ENCODE measurements around the gene ALDH7A1.

ALDH7A1 gene

DNA sequence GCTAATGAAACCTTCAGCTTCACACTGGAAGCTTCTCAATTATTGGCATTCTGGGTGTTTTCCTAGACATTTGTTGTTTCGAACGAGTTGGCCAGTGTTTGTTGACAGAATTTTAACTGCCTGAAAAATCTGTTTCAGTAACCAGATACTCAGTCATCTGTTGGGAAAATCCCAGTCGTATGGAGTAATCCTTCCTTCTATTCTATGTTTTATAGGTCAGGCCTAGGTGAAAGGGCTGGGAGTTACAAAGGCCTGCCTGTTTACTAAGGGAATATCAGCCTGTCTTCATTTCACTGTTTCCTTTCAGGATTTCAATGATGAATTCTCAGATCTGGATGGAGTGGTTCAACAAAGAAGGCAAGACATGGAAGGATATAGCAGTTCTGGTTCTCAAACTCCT, 111.9 kb downstream of the ALDH7A1 start:
- no peak overlapping the region for H3K4me3 ChIP-seq (ENCODE audit: low read depth, low read length)
- ChIA-PET CTCF (interaction anchor here (0.7 to 3.8 kb wide), 3 partner anchors 17 to 129 kb away, joined by 3 to 17 read pairs (median 3); no protein-coding TSS in a partner anchor), POLR2A (no interaction called here)
- no peak for DNase-seq (ENCODE audit: low read depth, low spot score)
- no peak for TF ChIP-seq CTCF (IDR thresholded peaks at IDR 0.05; ENCODE audit: insufficient read depth, low read length, missing control alignments)

DNA sequence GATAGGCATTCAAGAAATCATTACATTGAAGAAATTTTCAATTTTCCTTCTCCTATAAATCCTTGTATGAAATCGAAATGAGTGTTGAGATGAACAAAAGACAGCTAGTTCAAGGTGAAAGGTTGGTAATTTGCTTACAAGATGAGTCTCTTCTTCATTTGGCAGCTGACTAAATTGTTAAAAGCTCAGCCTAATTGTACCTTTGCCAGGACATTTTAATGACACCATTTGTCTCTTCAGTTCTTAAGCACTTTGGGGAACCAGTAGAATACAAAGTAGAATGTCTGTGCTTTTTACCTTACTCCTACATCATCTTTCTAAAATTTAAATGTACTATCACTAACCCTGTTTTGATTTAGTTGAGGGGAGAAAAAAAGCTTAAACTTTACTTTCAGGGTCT, 112.4 kb downstream of the ALDH7A1 start:
- ChIA-PET POLR2A (no interaction called here), CTCF (interaction anchor here (0.7 to 3.8 kb wide), 3 partner anchors 18 to 128 kb away, joined by 3 to 17 read pairs (median 3); no protein-coding TSS in a partner anchor)

DNA sequence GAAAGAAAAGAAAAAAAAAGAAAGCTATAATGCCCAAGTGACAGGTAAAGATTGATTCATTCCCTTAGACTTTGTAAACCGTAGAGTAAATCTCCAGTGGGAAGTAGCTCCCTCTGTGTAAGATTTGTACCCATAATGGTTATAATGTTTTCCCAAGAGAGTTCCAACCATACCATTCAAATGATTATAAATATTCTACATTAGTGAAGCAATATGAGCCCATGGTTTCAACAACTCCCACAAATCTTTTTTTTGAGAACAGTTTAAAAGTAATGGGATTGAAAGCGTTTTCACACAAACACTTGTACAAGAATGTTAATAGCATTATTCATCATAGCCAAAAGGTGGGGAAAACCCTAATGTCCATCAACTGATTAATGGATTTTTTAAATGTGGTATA, 113.8 kb downstream of the ALDH7A1 start:
- TF ChIP-seq CTCF (IDR thresholded peaks at IDR 0.05; ENCODE audit: insufficient read depth, low read length, missing control alignments) = no peak
- peak; percentile 53 for DNase-seq (ENCODE audit: low read depth, low spot score)
- ChIA-PET CTCF (interaction anchor here (2.4 kb wide), 1 partner anchor 19 kb away, joined by 7 read pairs; no protein-coding TSS in a partner anchor), POLR2A (interaction anchor here (0.6 kb wide), 1 partner anchor 97 kb away, joined by 3 read pairs; no protein-coding TSS in a partner anchor)
- H3K4me3 ChIP-seq (ENCODE audit: low read depth, low read length) = no peak overlapping the region

More for the DNA sequence above, 112.4 kb downstream of the ALDH7A1 start:
- no peak for TF ChIP-seq CTCF (IDR thresholded peaks at IDR 0.05; ENCODE audit: insufficient read depth, low read length, missing control alignments)
- H3K4me3 ChIP-seq (ENCODE audit: low read depth, low read length) = no peak overlapping the region
- no peak for DNase-seq (ENCODE audit: low read depth, low spot score)
